Prostate gland (tissue), 2 donors: ENCODE data around the gene TOM1. TPM values are rescaled to one million over a fixed set of nuclear protein-coding genes. Genes with fewer than 3 reads are reported as not detected.
"Not testable (repeated sequence)": the region's sequence is repeated elsewhere in the genome, so short reads cannot be mapped to it uniquely, and the experiment has no call there.

Experiments
- DNase-seq: peaks from one replicate; pipeline ENCODE4 v3.0.0-alpha.2; 2019; ENCODE audit warnings: low spot score
- H3K27ac ChIP-seq, 2 donors: fragments of 200-600 bp; sonication (generic); 2 replicates each; pipeline ENCODE4 v1.5.1; 2017 to 2019
- H3K27me3 ChIP-seq: fragments of 200-600 bp; sonication (generic); replicated peaks from 2 replicates; pipeline ENCODE4 v1.5.1; 2019; ENCODE audit not compliant: insufficient read depth
- H3K36me3 ChIP-seq, 2 donors: fragments of 200-600 bp; sonication (generic); 1 replicate in 1 of 2; 2 replicates in 1 of 2; pipeline versions ENCODE4 v1.5.1 to v1.8.1; 2017 to 2019
- H3K4me1 ChIP-seq: fragments of 200-600 bp; sonication (generic); replicated peaks from 2 replicates; pipeline ENCODE4 v1.5.1; 2019
- H3K4me3 ChIP-seq, 2 donors: fragments of 200-600 bp; sonication (generic); 2 replicates each; pipeline ENCODE4 v1.5.1; 2017 to 2019
- H3K9me3 ChIP-seq: fragments of 200-600 bp; sonication (generic); 2 replicates; pipeline ENCODE4 v1.5.1; 2017
- CTCF ChIP-seq, 4 experiments: fragments of 200-600 bp in 2 of 4; fragments of 450-650 bp in 2 of 4; sonication (generic) in 2 of 4; IDR thresholded peaks; 1 replicate in 3 of 4; 2 replicates in 1 of 4; pipeline ENCODE4 v1.5.1; 2016 to 2019; ENCODE audit warnings: antibody characterized with exemption in 4 of 4, mild to moderate bottlenecking in 2 of 4, moderate library complexity in 2 of 4
- POLR2A ChIP-seq: fragments of 450-650 bp; IDR thresholded peaks from one replicate; pipeline ENCODE4 v1.6.1; 2016; ENCODE audit warnings: antibody characterized with exemption, mild to moderate bottlenecking
- POLR2AphosphoS5 ChIP-seq: sonication (generic); formaldehyde crosslinking; IDR thresholded peaks from one replicate; pipeline ENCODE4 v1.6.1; 2017; ENCODE audit warnings: antibody characterized with exemption
- WGBS: methylation state at CpG from one replicate; pipeline ENCODE4 v1.1.5; 2018; 5-methylcytosine and 5-hydroxymethylcytosine counted together
- intact Hi-C: fragments of 100-400 bp; cut with DNase I; formaldehyde crosslinking; loops from one replicate; pipeline ENCODE4 v1.14.2; 2022
- total RNA-seq, 2 donors: library from RNA; depleted of rRNA; stranded (reverse); fragments of >200 nt; gene quantifications; one replicate each; pipeline ENCODE4 v1.1.0, GENCODE V29; 2016

The TOM1 gene
- total RNA-seq, 2 donors from 2014 or later: 65.6 to 68.6 TPM

- H3K27ac ChIP-seq: no peak overlapping the region
- H3K27me3 ChIP-seq: no peaks in the 10 kb centered on the region
- H3K4me3 ChIP-seq: no peak overlapping the region
- WGBS: 68% methylated on average over 6 of the region's 6 CpGs
- no peaks in the 10 kb centered on the region for H3K4me1 ChIP-seq
- TF ChIP-seq POLR2AphosphoS5: no peak
- no peak for TF ChIP-seq POLR2A
- no peak for TF ChIP-seq CTCF (IDR thresholded peaks at IDR 0.05)
- H3K9me3 ChIP-seq: no peaks in the 10 kb centered on the region
- no peaks in the 10 kb centered on the region for H3K36me3 ChIP-seq
- intact Hi-C loops: no loop called here
- no peak for DNase-seq
These were observed 58.4 kb downstream of the TOM1 start for GRCh38 chr22:35357883-35358621.

- Histone ChIP-seq H3K4me3 (no peak overlapping the region), H3K36me3 (no peaks in the 10 kb centered on the region), H3K9me3 (no peaks in the 10 kb centered on the region), H3K27ac (no peak overlapping the region), H3K4me1 (no peaks in the 10 kb centered on the region), H3K27me3 (no peaks in the 10 kb centered on the region)
- intact Hi-C loops: no loop called here
- no peak for TF ChIP-seq CTCF (IDR thresholded peaks at IDR 0.05)
- WGBS: 88% methylated on average over 9 of the region's 9 CpGs
- no peak for DNase-seq
These were observed 59.8 kb downstream of the TOM1 start for GRCh38 chr22:35359380-35360065.

GRCh38 chr22:35361001-35361558, 61.4 kb downstream of the TOM1 start:
- Histone ChIP-seq H3K4me1 (no peaks in the 10 kb centered on the region), H3K27ac (no peak overlapping the region), H3K4me3 (no peak overlapping the region), H3K27me3 (no peaks in the 10 kb centered on the region), H3K36me3 (no peaks in the 10 kb centered on the region), H3K9me3 (no peaks in the 10 kb centered on the region)
- intact Hi-C loops: no loop called here
- no peak for TF ChIP-seq CTCF (IDR thresholded peaks at IDR 0.05)
- TF ChIP-seq POLR2A: no peak
- TF ChIP-seq POLR2AphosphoS5: no peak
- DNase-seq: no peak
- WGBS: 70% methylated on average over 6 of the region's 6 CpGs

DNA sequence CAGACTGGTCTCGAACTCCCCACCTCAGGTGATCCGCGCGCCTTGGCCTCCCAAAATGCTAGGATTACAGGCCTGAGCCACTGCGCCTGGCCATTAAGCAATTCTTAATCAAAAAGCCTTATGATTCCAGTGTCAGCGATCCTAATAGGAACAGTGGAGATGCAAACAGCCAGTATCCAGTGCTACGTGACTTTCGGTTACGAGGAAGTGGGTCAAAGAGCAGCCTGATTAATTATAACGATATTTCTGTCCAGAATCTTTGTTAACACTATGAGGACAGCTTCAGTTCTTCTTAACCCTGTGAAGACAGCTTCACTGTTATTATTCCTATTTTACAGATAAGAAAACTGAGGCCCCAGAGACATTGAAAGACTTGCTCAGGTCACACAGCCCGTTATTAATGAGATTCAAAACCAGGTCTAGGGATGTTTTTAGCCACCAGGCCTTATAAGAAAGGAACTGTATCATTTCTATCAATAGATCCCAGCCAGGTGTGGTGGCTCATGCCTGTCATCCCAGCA, 63.9 kb downstream of the TOM1 start:
- no peak for DNase-seq
- no peaks in the 10 kb centered on the region for H3K4me1 ChIP-seq
- 87% methylated on average over 11 of the region's 11 CpGs for WGBS
- intact Hi-C loops: no loop called here
- no peaks in the 10 kb centered on the region for H3K36me3 ChIP-seq
- H3K9me3 ChIP-seq: no peaks in the 10 kb centered on the region
- no peak for TF ChIP-seq POLR2A
- TF ChIP-seq CTCF (IDR thresholded peaks at IDR 0.05): no peak
- no peak for TF ChIP-seq POLR2AphosphoS5
- no peak overlapping the region for H3K27ac ChIP-seq
- H3K4me3 ChIP-seq: no peak overlapping the region
- H3K27me3 ChIP-seq: no peaks in the 10 kb centered on the region

DNA sequence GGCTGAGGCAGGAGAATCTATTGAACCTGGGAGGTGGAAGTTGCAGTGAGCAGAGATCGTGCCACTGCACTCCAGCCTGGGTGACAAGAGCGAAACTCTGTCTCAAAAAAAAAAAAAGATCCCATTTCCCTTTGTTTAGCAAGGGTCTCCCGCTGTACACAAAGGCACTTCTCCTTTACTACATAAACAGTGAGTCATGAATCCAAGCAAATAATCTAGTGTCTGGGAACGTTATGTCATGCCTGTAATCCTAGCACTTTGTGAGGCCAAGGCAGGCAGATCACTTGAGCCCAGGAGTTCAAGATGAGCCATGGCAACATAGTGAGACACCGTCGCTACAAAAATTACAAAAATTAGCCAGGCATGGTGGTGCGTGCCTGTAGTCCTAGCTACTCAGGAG, 64.5 kb downstream of the TOM1 start:
- intact Hi-C loops, H3K27me3 ChIP-seq, H3K27ac ChIP-seq, DNase-seq, H3K9me3 ChIP-seq, H3K36me3 ChIP-seq, H3K4me3 ChIP-seq, H3K4me1 ChIP-seq: not testable (repeated sequence)
- WGBS: 43% methylated on average over 7 of the region's 7 CpGs
